ENCODE results near the gene HELZ.

- no peak for TF ChIP-seq REST (IDR thresholded peaks at IDR 0.05)
- no peak for TF ChIP-seq CHD2 (IDR thresholded peaks at IDR 0.05; ENCODE audit: low read length, partially characterized antibody)
- TF ChIP-seq POLR2A (IDR thresholded peaks at IDR 0.05; ENCODE audit: low read length), result no peak
- no peak for TF ChIP-seq CTCF (IDR thresholded peaks at IDR 0.05)
- no peak for TF ChIP-seq EHMT2 (IDR thresholded peaks at IDR 0.05; ENCODE audit: low read depth)
- TF ChIP-seq ZSCAN20 (CRISPR knock-in tag; IDR thresholded peaks at IDR 0.05), result no peak
- no peak for TF ChIP-seq E2F6 (IDR thresholded peaks at IDR 0.05; ENCODE audit: borderline replicate concordance, low read depth)
- TF ChIP-seq EP300 (IDR thresholded peaks at IDR 0.05), result no peak
- TF ChIP-seq NFE2L2 (conservative IDR thresholded peaks at IDR 0.05; ENCODE audit: low read length), result no peak
- TF ChIP-seq BHLHE40 (IDR thresholded peaks at IDR 0.05; ENCODE audit: low read depth, low read length), result no peak
- no peak for TF ChIP-seq TP53 (CRISPR knock-in tag; IDR thresholded peaks at IDR 0.05)
- TF ChIP-seq, protein P1, sequence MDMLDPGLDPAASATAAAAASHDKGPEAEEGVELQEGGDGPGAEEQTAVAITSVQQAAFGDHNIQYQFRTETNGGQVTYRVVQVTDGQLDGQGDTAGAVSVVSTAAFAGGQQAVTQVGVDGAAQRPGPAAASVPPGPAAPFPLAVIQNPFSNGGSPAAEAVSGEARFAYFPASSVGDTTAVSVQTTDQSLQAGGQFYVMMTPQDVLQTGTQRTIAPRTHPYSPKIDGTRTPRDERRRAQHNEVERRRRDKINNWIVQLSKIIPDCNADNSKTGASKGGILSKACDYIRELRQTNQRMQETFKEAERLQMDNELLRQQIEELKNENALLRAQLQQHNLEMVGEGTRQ (IDR thresholded peaks at IDR 0.05), result no peak
- TF ChIP-seq CEBPB (IDR thresholded peaks at IDR 0.05), result no peak
- no peak for TF ChIP-seq KDM5A (IDR thresholded peaks at IDR 0.05)
Measured at GRCh38 chr17:67208232-67208631, 36.8 kb downstream of the HELZ start.
